Nucleus accumbens (tissue), 56 donors: ENCODE data around the gene OSBPL7.

Experiments used
- DNase-seq, 56 donors: peaks; one replicate each; lab custom pipeline; 2025; lab: John Stamatoyannopoulos, UW

Gene OSBPL7

DNA sequence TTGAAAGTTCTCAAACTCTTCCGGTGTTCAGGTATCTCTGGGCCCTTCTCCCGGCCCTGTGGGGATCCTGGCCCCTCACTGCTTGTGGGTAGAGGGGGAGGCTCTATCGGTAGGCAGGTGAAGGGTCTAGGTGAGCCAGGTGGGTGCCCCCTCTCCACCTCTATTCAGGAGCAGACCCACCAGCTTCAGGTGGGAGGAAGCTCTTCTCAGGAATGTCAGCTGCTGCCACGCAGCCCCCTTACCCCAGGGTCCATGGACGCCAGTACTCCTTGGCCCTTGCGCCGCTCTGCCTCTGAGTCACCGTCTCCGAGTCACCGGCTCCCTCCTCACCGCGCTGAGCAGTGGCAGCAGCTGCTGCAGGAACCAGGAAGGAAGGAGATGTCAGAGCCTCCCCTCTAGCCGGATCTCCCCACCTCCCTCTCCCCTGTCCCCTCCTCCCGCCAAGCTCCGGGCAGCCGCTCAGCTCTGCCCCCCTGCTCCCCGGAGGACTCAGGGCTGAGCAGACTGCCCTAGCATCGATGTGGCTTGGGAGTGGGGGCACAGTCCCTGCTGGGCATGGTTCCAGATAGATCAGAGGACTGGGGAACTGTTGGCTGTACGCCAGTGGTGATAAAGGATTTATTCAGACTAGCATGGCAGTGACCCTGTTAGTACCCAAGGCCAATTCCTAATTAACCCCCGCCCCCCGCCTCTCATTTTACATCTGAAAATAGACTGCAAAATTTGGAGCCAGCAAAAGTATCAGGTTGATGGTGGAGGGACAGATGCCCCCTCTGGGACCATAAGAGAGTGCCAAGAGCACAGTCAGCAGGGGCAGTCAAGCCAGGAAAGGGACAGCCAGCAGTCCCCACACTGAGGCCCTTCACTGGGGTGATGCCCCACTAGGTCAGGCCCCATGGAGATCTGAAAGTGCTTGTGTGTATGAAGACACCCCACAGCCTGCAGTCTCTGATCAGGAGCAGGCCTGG lies at the start of gene OSBPL7:
OSBPL7 (minus strand) TSS at position 371 of the 968 bp plus-strand sequence. CDS start 1,516 bp downstream, outside the sequence.
- DNase-seq: peak in 55 of 56 donors; percentile 13 to 87 (median 67)

DNA sequence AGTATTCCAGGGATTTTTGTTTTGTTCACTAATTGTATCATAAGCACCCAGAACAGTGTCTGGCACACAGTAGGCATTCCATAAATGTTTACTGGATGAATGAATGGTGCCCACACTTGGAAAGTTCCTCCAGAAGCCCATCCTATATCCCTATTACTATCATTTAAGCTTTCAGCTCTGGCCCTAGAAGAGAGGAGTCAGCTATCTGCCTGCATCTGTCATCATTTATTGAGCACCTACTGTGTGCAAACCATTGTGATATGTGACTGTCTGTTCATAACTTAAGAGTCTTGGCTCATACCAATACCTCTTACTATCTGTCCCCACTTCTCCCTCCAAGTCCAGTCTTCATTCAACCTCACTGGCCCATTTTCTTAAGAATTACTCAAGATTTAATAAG lies 49.5 kb upstream of the OSBPL7 start:
- DNase-seq: no peak

DNA sequence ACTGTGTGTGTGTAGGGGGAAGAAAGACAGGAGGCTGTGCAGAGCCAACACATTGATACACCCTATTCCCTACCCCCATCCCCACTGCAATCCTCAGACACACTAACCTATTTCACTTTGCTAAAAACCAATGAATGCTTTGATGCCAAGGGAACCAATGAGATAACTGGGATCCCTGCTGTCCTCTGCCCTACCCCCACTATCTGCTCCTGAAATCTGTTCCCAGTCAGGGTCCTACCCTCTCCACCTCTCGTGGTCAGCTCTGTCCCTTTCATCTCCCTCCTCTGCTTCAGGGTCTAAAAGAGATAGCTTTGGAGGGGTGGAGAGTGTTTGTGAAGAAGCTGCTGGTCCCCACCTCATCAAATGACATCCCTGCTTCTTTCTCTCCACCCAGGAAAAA lies 48.5 kb upstream of the OSBPL7 start:
- no peak for DNase-seq

DNA sequence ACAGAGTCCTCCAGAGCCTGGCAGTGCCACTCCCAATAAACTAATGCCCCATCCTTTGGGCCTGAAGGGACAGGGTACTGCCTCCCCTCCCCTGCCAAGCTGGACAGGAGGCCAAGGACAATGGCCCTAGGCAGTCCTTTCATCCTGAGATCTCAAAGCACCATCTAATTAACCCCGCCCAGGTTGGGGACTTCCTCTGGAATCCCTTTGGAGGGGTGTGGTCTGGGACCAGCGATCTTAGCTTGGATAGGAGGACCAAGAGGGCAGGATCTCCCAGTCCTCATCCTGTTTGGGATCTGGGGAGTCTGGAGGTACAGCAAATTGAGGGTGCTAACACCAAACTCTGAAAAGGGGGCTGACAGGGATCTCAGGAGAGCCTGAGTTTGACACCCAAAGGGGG lies 47.5 kb upstream of the OSBPL7 start:
- DNase-seq: no peak

- DNase-seq: no peak
Measured at GRCh38 chr17:47867813-47868533, 46.4 kb upstream of the OSBPL7 start.

DNA sequence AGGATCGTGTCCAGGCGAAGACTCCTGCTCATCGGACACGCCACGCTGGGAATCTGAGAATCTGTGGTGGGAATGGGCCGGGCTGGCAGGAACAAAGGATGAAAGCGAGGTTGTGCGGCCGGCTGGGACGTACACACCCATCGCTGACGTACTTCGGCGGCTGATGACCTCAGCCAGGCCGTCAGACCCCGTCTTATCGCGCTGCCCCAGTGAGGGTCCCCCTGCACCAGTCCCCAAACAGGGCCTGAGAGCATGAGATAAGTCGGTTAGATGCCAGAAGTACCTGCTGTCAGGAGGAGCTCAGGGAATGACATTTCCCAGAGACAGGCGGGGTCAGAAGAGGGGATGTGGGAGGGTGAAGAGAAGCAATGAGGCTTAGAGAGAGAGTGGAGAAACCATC lies 45.3 kb upstream of the OSBPL7 start:
- DNase-seq: no peak

DNA sequence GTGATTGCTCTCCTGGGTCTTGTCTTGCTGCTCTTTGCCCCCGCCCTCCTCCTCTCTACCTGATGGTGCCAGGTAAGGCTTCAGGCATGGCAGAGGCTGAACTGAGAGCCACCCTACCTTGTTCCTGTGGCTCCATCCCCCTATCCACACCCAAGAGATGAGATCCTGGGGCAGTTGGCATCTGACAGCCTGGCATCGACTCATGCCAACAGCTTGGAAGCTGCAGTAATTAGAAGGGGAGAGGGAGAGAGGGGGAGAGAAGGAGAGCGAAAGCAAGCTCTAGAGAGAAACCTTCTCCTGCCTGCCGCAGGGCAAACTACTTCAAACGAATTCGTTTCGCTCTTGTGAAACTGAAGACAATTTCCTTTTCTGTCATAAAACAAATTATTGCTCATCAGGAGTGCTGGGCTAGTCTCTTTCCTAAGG lies 43.2 kb upstream of the OSBPL7 start:
- DNase-seq: no peak

DNA sequence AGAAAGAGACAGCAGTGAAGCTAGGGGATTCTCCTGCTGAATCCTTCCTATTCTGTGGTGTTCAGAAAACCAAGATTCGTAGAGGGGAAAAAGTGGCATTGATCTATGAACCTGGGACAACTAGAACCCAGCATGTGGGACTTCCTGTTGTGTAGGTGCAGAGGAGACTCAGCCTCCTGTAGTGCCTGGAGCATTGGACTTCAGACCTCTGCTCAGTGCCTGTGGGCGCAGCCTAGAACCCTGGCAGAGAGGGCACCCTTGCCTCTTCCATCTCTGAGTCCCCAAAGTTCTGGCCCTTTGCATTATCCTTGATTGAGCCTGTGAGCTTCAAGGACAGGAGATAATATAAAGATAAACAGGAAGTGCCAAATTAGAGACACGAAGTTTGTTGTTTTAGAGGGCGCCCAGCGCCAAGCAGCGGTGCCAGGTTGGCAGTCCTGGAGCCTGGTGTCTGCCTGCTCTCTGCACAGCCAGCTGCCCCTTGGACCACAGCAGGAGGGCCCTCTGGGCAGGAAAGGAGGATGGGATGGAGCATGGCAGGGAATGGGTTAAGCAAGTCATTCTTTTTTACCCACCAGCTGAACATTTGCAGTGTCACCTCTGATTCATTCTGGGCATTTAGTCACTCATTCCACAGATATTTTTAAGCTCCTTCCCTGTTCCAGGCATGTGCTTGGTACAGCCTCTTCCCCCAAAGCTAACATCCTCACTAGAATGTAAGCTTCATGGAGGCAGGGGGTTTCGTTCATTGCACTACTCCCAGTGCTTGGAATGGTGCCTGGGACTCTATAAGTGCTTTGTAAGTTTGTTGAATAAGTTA lies 41.2 kb upstream of the OSBPL7 start:
- no peak for DNase-seq

- no peak for DNase-seq
Measured at GRCh38 chr17:47860386-47860785, 38.8 kb upstream of the OSBPL7 start.

DNA sequence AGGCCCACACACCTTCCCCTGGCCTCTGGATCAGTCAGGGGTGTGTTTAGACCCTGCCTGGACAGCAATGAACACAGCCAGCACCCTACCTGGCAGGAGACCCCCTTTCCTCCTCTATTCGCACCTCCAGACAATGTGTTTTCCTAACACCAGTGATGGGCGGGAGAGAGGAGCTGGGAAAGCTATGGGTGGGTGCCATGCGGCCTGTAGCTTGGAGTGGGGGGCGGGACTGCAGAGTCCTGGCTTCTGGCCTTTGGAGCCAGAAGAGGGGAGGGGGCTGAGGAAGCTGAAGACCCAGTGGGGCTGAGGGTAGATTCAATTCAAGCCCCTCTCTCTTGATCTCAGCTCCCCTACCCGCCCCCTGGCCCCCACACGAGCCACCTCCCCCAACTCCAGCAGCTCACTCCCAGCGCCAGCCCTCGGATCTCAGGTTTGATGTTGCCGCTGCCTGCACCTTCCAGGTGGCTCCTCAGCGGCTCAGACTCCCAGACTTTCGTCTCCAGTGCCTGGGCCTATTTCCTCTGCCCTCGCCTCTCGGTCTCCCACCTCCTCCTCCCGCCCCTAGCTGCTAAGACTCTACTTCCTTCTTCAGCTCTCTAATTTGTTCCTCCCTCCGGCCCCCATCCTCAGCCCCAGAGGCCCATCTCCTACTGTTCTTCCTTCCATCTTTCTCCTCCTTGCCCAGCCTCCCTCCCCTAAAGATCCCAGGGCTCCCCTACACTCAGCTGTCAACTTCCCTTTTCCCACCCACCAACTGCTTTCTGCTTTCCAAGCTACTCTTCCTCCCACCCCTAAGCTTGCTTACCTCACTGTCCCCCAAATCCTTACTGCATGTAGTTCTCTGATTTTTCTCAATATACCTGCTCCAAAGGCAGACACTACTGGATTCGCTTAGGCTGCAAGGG lies 36.2 kb upstream of the OSBPL7 start:
- no peak for DNase-seq

GRCh38 chr17:47856830-47857229 lies 35.2 kb upstream of the OSBPL7 start:
- DNase-seq: no peak

- DNase-seq: no peak
Measured at GRCh38 chr17:47855737-47856136, 34.1 kb upstream of the OSBPL7 start.

GRCh38 chr17:47853616-47854015 lies 32.0 kb upstream of the OSBPL7 start:
- no peak for DNase-seq

GRCh38 chr17:47852113-47852949 lies 30.7 kb upstream of the OSBPL7 start:
- no peak for DNase-seq

DNA sequence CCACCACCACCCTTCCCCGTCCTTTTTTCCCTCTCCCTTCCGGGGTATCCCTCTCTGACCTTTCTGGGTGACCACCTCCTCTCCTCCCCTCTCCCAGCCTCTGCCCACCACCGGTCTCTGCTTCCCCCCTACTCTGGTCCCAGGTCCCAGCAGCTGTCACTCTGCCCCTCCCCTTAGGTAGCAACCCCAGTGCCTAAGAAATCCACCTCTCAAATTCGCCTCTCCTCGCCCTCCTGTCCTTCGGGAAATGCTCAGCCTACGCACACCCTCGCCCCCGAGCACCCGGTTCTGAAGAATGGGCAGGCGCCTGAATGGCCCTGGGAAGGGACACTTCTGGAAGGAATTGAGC lies 30.1 kb upstream of the OSBPL7 start:
- no peak for DNase-seq

- DNase-seq: peak in 1 of 56 donors; percentile 23
Measured at GRCh38 chr17:47850692-47851573, 29.3 kb upstream of the OSBPL7 start, which contains the start of gene SP6. SP6 (minus strand) TSS chr17:47851163; CDS start chr17:47848429, 2,734 bp downstream.

DNA sequence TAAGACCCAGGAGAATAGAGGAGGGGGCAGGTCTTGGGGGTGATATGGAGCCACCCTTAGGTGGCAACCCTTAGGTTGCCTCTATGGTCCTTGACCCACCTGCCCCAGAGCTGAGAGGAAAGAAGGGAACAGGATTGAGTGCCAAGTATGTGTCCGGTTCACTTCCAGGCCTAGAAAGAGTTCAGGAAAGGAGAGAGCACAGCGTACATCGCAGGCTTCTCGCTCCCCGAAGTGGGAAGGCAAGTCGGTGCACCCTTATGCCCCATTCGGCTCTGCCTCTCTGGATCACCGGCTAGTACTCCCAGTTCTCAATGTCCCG lies 28.7 kb upstream of the OSBPL7 start:
- no peak for DNase-seq

DNA sequence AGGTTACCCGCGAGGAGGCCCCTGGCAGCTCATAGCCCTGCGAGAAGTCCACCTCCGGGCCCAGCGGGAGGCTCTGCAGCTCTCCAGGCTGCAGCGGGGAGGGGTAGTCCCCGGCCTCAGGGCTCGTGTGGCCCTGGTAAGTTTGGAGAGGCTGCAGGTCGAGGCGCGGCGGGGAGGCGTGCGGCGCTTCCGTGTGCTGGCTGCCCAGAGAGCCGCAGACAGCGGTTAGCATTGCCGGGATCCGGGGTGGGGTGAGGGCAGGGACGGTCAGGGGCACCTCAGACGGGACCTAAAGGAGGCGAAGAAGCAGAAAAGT lies 26.6 kb upstream of the OSBPL7 start:
- no peak for DNase-seq
